ENCODE results near the gene MSLN.

MSLN gene

DNA sequence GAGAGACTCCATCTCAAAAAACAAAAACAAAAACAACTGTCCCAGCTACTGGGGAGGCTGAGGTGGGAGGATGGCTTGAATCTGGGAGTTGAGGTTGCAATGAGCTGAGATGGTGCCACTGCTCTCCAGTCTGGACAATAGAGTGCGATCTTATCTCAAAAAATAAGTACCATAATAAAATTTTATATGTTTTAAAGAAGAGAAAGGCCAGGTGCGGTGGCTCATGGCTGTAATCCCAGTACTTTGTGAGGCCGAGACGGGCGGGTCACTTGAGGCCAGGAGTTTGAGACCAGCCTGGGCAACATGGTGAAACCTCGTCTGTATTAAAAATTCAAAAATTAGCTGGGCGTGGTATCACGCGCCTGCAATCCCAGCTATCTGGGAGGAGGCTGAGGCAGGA lies 16.3 kb downstream of the MSLN start:
- no peak for DNase-seq (ENCODE audit: low spot score)

DNA sequence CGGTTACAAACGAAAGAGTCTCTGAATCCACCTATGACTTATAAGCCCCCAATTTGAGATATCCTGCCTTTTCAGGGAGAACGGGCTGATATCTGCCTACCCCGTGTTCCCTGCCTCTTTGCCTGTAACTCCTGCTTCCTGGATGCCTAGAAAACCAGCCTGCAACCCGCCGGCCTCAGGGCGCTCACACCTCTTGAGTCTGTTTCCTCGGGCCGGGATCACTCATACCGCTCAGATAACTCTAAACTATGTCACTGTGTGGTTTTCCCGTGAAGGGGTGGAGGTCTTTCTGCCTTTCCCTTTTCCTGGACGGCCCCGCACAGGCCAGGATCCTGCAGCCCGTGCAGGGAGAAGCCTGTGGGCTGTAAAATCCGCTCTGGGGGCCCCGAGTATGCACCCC lies 17.3 kb downstream of the MSLN start:
- DNase-seq (ENCODE audit: low spot score), result no peak

DNA sequence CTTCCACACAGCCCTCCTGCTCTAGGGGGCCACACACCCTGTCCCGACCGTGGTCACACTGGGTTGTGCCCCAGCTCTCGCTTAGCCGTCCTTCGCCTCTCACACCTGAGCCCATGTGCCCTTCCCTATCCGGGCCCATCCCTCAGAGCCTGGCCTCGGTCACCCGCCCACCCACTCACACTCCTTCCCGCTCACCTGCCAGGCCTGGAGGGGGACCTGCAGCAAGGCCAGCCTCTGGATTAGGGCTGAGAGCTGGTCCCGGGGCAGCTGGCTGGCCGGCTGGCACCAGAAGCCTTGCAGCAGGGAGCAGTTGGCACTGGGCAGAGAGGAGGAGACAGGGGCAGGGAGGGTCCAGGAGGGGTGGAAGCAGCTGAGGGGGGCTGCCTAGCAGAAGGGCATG lies 17.9 kb downstream of the MSLN start:
- no peak for DNase-seq (ENCODE audit: low spot score)

DNA sequence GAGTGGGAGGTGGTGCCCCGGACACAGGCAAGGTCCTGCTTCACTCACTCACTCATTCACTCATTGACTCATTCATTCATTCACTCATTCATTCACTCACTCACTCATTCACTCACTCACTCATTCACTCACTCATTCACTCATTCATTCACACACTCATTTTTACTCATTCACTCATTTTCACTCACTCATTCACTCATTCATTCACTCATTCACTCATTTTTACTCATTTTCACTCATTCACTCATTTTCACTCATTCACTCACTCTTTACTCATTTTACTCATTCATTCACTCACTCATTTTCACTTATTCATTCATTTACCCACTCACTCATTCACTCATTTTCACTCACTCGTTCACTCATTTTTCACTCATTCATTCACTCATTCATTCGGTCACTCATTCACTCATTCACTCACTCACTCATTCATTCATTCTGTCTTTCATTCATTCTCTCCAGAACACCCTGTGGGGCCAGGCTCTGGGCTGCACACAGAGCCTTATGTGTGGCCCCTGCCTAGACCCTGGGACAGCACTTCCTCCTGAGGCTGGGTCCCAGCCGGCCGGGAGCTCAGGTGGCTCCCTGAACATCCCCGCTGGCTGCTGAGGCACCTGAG lies 18.5 kb downstream of the MSLN start:
- no peak for DNase-seq (ENCODE audit: low spot score)

DNA sequence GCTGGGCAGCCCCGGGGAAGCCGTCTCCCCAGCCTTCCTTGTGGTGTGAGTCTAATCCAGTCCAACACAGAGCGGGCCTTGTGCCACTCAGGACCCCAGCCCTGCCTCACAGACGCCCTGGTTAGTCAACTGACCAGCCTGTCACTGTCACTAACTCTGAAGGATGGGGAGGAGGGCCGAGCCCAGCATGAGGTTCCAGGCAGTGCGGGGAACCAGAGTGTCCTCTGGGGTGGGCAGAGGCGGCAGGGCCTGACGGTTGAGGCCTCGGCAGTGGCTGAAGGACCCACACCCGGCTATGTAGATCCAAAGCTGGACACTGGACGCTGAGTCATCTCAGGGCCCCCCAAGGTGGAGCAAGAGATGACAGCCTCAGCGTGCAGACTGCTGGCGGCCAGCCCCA lies 19.0 kb downstream of the MSLN start:
- DNase-seq (ENCODE audit: low spot score), result no peak

DNA sequence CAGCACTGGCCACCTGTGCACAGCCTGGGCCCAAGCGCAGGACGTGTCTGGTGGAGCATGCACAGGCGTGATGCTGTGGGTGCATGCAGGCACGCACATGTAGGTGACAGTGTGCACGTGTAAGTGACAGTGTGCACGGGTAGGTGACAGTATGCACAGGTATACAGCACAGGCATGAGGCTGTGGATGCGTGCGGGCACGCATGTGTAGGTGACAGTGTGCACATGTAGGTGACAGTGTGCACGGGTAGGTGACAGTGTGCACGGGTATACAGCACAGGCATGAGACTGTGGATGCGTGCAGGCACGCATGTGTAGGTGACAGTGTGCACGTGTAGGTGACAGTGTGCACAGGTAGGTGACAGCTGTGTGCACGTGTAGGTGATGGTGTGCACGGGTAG lies 19.8 kb downstream of the MSLN start:
- no peak for DNase-seq (ENCODE audit: low spot score)

DNA sequence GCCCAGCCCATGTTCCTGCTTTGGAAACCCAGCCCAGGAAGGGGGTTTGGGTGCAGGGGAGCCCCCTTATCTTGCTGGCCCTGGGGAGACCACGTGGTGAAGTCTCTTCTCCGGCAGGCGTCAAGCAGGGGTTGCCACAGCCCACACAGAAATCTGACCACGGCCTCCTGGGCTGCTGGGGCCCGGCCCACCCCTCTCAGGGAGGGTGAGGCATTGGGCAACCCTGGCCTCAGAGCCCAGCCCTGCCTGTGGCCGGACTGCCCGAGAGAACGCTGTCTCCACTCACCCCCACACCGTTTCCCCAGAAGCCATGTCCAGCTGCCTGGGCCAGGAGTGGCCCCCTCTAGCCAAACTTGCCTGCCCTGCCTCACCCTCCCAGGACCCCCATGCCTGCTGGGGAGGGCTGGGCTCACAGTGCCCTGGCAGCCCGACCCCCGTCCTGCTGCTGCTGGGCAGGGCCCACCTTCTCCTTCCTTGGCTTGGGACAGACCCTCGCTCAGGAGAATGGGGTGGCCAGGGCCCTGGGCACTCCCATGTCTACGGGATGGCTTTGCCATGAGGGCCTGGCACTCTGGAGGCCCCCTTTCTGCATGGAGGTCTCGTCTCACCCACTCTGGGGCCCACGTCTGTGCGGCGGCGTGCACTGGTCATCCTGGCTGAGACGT lies 20.9 kb downstream of the MSLN start:
- no peak for DNase-seq (ENCODE audit: low spot score)

DNA sequence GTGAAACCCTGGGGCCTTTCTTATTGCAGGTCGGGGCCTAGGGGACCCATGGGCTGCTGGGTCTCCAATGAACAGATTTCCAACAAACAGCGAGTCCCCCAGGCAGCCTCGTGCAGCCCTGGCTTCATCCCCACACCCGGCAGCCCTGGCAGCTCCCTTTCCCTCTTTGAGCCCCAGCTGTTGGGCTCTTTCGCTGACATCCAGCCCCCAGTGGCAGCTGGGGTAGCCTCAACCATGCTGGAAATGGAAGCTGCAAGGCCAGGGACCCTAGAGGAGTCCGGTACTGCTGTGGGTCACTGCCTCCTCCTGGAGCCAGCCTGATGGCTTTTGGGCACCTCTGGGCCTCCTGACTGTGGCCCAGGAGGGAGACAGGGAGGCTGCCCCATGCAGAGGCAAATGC lies 21.7 kb downstream of the MSLN start:
- no peak for DNase-seq (ENCODE audit: low spot score)

DNA sequence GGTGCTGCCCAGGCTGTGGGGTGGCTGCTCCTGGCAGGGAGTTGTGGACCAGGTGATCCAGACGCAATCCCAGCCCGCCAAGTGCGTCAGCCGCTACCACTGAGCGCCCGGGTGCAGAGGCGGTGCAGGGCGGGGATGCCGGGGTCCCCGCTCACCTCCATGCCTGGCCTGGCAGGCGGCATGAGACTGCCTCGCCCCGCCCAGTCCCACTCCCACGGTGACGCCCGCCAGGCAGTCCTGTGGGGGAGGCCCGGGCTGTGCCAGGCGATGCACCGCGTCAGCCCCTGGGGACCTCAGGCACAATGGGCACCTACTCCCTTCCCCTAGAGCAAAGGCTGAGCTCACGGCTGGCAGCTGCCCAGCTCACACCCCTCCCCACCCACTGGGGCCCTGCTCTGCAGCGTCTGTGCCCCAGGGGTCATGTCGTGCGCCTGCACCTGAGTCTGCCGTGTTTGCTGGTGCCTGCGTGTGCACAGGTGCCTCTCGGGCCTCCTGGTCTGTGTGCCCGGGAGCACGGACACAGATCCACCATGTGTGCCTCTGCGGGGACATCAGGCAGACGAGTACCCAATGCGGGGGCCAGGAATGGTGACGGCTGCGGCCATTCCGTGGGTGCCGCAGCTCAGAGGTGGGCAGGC lies 22.4 kb downstream of the MSLN start:
- DNase-seq (ENCODE audit: low spot score), result no peak

DNA sequence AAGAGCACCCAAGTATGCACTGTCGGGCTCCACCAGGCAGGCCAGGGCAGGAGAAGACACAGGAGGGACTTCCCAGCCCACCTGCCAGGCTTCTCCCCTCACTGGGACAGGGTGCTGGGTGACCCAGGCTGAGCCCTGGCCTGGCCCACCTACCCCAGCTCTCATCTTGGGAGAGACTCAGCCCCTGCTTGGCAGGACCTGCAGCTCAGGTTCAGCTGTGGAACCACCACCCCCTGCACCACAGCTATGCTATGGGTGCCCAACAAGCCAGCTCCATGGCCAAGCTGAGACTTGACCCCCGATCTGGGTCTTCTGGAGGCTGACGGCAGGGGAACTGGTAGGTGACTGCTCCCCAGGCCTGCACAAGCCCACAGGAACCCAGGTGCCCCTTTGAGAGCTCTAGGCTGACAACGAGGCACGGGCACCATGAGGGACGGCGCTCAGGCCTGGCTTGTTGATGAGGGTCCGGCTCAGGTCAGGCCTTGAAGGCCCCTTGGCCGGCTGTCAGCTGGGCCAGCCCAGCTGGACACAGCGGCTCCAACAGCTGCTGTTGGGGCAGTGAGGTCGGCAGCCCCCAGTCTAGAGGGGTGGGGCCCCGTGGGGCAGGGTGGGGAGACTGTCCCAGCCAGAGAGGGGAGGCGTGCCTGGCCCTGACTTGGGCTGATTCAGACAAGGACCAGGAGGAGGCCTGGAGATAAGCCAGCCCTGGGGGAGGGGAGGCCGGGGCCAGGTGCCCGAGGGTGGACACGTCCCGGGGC lies 23.0 kb downstream of the MSLN start:
- DNase-seq (ENCODE audit: low spot score), result no peak

DNA sequence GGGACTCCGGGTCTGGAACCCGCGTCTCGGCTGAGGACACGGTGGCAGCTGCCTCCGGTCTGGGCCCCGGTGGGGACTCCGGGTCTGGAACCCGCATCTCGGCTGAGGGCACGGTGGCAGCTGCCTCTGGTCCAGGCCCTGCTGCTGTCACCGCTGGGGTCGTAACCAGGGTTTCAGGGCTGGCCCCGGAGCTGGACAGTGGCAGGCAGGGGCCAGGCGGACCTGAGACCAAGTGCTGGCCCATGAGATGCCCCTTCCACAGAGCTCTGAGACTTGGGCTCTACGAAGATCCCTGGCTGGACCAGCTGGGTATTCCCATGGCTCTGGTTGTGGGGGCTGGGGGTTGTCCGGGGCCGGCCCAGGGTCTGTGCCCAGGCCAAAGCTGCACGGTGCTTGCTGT lies 23.9 kb downstream of the MSLN start:
- DNase-seq (ENCODE audit: low spot score), result no peak

DNA sequence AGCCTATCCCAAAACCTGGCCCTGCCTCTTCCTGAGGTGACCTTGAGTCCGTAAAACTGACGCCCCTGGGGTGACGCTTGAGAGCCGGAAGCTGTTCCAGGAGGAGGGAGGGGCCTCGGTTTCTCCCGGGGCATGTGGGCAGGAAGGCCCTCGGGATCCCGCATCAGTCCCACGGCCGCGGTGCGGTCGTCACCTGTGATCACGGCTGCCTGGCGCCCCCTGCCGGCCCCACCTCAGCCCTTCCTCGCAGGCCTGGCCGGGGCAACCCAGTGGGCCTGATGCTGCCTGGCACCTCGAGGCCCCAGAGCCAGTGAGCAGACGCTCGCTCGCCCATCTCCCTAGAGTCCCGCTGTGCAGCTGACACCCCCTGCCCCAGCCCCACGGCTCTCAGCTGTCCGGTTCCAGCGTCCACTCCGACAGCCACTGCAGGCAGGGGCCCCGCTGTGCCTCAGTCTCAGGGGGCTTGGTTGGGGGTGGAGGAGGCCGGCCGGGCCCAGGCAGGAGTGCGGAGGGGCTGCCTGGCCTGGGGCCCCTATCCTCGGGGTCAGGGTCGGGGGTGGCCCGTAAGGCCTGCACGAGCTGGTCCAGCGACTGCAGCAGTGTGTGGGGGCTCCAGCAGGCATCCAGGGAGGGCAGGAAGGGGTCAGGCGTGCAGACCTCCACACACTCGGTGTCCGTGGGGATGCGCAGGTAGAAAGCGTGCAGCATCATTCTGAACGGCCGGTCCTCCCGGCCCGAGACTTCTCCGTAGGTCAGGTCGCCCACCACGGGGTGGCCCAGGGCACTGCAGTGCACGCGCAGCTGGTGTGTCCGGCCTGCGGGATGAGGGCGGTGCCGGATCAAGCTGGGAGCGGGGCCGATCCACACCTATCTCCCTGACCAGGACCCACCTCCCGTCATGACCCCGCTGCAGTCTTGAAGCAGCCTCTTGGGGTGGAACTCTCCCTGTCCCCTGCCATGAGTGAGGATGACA lies 25.3 kb downstream of the MSLN start:
- DNase-seq (ENCODE audit: low spot score), result no peak

DNA sequence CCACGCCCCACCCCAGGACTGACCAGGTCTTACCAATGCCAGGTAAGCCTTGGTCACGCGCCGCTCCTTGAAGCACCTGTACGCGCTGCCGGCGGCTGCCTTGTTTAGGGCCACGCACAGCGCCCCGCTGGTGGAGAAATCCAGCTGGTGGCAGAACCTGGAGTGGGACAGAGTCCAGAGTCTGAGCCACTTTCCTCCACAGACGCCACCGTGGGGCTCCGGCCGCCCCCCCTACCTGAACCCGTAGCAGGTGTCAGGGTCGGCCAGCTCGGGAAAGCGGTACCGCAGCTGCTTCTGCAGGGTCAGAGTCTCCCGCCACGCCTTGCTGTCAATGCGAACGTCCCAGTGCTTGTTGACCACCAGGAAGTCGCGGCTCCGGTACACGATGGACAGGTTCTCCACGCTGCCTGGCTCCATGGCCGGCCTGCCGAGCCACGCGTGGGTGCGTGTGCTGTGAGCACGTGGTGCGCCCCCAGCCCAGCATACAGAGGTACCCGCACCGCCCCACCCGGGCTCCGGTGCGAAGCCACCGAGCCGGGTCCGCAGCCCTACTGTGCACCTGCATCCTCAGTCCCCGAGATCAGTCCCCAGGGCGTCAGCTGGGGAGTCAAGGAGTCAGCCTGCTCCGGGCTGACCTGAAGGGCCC lies 26.9 kb downstream of the MSLN start:
- DNase-seq (ENCODE audit: low spot score), result no peak

DNA sequence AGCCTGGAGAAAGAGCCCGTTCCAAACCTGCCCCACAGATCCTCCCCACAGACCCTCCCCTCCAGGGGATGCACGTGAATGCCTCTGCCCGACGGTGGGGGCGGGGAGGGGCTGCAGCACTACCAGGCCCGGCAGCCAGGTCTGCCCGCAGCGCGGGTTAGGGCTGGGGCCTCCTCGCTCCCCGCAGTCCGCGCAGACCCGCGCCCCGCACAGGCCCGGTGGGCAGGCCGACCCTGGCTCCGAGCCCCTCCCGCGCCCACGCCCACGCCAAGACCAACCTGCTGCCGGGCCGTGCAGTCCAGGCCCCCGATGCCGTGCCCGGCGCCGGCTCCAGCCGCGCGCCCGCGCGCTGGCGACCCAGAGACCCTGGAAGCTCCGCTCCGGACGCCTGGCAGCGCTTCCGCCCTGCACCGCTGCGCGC lies 27.5 kb downstream of the MSLN start, which contains the start of gene RPUSD1:
TSS of gene RPUSD1 (minus strand) at position 404 of the 421 bp plus-strand sequence. CDS start 644 bp downstream, outside the sequence.
- peak; percentile 76 for DNase-seq (ENCODE audit: low spot score)

DNA sequence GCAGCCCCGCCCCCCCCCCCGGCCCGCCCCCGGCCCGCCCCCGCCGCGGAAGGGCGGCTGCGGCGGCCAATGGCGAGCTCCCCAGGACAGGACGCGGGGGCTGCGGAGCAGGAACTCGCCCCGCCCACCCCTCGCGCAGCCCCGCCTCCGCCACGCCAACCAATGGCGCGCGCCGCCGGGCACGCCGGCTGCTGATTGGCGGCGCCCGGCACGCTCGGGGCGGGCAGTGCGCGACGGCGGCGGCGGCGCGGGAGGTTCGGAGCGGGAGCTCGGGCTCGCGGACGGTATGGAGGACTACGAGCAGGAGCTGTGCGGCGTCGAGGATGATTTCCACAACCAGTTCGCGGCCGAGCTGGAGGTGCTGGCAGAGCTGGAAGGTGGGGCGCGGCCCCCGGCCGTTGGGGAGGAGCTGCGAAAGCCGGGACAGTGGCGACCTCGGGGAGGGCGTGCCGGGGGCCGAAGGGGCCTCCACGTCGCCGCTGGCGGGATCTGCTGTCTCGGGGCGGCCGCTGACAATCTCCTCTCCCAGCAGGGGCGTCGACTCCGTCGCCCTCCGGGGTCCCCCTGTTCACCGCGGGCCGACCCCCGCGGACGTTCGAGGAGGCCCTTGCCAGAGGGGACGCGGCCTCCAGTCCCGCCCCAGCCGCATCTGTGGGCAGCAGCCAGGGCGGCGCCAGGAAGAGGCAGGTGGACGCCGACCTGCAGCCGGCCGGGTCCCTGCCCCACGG lies 28.0 kb downstream of the MSLN start, which contains the start of gene CHTF18:
TSS of gene CHTF18 (plus strand) at position 222 of the 728 bp plus-strand sequence. CDS start at position 287, 65 bp downstream.
- DNase-seq (ENCODE audit: low spot score), result peak; percentile 97

DNA sequence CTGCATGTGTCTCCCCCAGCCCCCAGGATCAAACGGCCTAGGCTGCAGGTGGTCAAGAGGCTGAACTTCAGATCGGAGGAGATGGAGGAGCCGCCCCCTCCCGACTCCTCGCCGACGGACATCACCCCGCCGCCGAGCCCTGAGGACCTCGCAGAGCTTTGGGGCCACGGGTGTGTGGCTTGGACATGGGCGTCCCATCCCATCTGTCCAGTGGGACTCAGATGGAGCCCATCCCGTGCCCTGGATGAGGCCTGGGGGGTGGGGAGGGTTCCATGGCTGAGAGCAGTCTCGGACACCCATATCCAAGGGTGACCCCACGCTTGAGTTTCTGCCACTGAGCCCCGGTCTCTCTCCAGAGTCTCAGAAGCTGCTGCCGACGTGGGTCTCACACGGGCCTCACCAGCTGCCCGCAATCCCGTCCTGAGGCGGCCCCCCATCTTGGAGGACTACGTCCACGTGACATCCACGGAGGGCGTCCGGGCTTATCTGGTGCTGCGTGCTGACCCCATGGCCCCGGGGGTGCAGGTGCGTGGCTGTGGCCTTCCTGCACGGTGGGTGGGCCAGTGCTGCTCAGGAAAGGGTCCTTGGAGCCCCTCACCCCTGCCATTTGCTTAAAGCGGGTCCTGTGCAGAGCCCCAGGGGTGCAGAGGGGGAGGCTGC lies 28.8 kb downstream of the MSLN start:
- DNase-seq (ENCODE audit: low spot score), result no peak

DNA sequence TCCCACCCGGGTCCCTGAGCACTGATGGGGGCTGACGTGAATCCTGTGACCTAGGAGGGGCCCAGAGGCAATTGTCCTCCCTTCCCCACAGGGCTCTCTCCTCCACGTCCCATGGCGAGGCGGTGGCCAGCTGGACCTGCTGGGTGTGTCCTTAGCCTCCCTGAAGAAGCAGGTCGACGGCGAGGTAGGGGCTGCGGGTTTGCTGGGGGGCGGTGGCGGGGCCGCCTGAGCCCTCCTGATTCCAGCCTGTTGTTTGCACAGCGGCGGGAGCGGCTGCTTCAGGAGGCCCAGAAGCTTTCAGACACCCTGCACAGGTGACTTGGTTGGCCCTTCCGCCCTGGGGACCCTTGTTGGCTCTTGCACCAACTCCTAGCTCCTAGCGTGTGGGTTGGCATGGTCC lies 29.6 kb downstream of the MSLN start:
- DNase-seq (ENCODE audit: low spot score), result no peak

DNA sequence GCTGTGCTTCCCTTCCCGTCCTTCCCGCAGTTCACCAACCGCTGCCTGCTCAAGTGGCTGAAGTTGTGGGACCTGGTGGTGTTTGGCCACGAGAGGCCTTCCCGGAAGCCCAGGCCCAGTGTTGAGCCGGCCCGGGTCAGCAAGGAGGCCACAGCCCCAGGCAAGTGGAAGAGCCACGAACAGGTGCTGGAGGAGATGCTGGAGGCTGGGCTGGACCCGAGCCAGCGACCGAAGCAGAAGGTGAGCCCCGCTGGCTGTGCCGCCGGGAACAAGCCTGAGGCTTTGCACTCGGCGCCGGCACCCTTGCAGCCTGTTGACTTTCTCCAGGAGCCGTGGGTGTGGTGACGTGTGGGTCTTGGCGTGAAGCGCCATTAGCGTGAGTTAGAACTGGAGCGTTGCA lies 30.6 kb downstream of the MSLN start:
- no peak for DNase-seq (ENCODE audit: low spot score)

DNA sequence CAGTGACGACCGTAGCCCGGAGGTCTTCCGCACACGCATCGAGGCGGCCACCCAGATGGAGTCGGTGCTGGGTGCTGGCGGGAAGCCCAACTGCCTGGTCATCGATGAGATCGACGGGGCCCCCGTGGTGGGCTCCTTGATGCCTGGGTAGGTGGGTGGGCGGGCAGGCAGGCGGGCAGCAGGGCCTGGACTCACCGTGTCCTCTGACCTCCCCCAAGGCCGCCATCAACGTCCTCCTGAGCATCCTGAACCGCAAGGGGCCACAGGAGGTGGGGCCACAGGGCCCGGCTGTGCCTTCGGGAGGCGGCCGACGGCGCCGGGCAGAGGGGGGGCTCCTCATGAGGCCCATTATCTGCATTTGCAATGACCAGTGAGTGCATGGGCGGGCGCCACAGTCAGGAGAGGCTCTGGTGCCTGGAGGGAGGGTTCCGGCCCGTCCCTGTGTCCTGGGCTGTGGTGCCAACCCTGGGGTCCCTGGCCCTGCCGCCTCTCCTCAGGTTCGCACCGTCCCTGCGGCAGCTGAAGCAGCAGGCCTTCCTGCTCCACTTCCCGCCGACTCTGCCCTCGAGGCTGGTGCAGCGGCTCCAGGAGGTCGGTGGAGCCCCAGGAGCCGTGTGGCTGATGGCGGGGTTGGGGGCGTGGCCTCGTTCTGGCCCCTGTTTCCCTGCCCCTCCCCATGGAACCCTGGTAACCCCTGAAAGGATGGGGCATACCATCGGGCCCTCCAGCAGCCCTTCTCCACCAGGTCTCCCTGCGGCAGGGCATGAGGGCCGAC lies 31.9 kb downstream of the MSLN start:
- no peak for DNase-seq (ENCODE audit: low spot score)

Measured in left forelimb (tissue), 1 donor.